NCI-H2081 treated with DMSO at 0.1 percent for 48 hours (cell line): ENCODE data around the gene ISLR.
"Not testable (repeated sequence)": the region's sequence is repeated elsewhere in the genome, so short reads cannot be mapped to it uniquely, and the experiment has no call there.

Experiments
- DNase-seq: peaks from one replicate; lab custom pipeline; 2025; lab: John Stamatoyannopoulos, UW

ISLR gene

GRCh38 chr15:74136814-74137536 is 36.5 kb upstream of the ISLR start:
- DNase-seq = no peak

DNA sequence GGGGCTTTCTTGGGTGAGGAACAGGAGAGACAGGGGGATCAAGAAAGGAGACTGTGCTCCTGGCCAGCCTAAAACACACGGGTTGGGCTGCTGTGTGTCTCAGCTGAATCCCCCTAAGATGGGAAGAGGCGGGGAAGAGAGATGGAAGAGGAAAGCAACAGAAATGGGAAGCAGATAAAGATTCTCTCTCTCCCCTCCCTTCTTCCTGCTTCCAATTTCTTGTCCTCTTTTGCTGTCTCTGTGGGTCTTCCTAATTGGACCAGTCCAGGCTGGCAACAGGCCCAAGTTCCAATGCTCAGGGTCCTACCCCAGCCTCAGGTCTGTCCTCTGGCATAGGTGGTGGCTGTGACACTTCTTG is 36.0 kb upstream of the ISLR start:
- no peak for DNase-seq

GRCh38 chr15:74138642-74139041 is 34.9 kb upstream of the ISLR start:
- DNase-seq = no peak

- DNase-seq = no peak
Observed at GRCh38 chr15:74141591-74141990, 31.9 kb upstream of the ISLR start.

DNA sequence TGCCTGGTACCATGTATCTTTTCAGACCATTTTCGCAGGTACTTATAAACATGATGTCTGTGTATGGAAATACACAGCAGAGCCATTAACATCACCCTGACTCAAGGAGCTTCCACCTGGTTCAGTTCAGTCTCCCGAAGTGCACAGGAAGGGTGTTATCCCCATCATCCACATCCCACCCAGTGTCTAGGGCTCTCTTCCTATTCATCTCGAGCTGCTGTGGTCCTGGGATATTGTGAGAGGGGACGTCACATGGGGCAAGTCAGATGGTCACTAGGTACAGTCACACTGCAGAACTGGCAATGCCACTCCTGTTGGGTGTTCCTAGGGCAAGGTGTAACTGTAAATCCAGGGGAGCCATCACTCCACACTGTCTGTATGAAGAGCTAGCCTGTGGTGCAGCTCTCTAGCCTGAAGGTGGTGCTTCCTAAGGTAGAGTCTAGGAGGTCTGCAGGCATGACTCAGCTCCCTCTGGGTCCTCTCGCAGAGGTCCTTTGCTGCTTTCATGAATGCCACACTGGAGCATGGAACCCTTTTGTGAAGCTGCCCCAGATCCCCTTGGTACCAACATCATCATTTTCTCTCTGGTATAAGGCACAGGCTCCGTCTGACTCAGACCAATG is 29.2 kb upstream of the ISLR start:
- DNase-seq = no peak

GRCh38 chr15:74146277-74146800 is 27.2 kb upstream of the ISLR start:
- no peak for DNase-seq

- no peak for DNase-seq
Observed at GRCh38 chr15:74147051-74147450, 26.5 kb upstream of the ISLR start.

GRCh38 chr15:74155766-74156417 is 17.6 kb upstream of the ISLR start:
- no peak for DNase-seq

DNA sequence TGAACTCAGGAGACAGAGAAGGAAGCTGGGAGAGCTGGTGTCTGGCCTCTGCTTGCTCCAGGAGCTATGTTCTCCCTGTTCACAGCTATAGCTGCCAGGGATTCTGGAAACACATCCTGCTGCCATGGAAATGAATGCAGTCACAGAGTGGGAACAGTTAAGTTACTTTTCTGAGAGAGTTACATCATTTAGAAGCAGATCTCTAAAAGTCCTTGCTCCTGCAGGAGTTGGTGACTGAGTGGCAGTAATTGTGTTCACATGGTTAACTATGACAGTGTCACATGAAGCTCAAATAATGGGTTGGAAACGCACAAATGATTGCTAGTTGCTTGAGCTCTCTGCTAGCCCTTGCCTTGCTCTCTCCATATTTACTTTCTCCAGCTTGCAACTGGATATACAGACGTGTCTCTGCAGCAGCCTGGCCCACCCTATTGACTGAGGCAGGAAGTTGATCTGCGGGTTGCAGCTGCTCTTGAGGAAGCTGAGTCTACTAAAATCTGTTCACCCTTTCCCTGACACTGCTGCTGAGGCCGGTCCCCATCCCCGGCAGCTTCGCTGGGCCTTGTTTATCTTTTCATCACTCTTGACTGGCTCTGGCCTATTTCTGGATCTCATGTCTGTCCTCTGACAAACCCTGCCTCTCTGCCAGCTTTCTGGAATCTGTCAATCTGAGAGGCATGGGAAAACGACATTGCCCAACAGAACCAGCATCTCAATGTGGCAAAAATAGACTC is 16.7 kb upstream of the ISLR start:
- peak; percentile 54 for DNase-seq

DNA sequence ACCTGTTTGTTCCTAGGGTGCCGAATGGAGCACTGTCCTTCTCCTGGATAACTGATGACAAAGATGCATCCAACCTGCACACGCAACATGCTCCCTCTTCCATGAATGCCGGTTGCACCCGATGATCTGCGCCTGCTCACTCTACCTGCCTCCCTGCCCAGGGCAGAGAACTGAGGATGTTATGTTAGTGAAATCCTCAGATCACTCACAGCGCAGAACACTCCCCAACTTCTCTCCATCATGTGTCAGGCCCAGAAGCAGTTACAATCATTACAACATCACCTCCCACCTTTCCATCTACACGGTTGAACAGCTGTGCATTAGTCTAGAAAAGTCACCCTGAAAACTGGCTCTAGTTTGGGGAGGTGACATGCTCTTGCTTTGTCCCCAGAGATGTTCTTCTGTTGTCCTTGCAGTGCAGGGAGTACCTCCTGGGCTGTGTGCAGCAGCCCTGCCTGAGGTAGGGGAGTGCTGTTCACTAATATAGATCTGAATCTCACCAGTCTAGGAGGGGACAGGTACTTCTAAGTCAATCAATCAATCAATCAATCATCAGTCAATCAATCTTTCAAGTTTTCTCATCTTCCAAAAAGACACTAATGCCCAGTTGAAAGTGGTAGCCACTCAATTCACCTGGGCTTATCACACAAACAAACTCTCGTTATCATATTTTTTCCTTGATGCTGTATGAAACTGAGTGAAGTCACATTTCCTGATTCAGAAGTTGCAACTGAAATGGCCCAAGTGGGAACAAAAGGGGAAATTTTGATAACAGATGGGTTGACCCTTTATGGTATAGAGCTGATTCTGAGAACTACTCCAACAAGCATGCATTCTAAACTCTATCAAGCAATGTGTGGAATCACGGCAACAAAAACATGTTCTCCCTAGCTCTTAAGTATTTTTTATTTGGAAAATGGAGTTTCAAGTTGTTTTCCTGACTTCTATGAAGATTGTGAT is 15.4 kb upstream of the ISLR start:
- no peak for DNase-seq

- no peak for DNase-seq
Observed at GRCh38 chr15:74158855-74159650, 14.5 kb upstream of the ISLR start.

DNA sequence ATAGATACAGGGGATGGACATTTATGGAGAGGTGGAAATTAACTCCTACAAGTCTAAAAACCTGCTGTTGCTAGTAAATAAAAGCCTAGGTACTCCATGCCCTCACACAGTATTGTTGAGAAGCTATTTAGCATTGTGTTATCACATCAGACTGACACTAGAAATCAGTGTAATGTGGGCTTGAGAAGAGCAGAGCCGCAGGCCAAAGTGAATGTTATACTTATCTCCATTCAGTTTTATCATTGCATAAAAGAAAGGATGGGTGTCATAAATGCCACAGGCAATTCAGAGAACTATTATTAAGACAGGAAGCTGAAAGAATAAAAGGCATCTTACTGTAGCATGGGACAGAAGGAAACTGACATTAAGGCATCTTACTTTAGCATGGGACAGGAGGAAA is 13.7 kb upstream of the ISLR start:
- no peak for DNase-seq

DNA sequence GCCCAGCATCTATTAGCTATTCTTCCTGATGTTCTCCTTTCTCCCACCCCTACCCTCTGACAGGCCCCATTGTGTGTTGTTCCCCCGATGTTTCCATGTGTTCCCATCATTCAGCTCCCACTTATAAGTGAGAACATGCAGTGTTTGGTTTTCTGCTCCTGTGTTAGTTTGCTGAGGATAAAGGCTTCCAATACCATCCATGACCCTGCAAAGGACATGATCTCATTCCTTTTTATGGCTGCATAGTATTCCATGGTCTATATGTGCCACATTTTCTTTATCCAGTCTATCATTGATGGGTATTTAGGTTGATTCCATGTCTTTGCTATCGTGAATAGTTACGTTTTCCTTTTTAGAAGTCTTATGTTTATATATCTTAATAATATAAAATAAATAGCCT is 13.1 kb upstream of the ISLR start:
- not testable (repeated sequence) for DNase-seq

DNA sequence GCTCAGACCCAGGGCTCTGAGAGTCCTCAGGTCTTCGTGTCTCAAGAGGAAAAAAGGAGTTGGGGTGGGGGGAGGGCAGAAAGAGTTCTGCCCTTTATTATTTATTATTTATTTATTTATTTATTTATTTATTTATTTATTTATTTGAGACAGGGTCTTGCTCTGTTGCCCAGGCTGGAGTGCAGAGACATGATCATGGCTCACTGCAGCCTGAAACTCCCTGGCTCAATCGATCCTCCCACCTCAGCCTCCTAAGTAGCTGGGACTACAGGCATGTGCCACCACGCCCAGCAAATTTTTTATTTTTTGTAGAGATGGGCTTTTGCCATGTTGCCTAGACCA is 11.3 kb upstream of the ISLR start:
- DNase-seq = not testable (repeated sequence)

GRCh38 chr15:74165461-74165860 is 8.0 kb upstream of the ISLR start:
- no peak for DNase-seq

DNA sequence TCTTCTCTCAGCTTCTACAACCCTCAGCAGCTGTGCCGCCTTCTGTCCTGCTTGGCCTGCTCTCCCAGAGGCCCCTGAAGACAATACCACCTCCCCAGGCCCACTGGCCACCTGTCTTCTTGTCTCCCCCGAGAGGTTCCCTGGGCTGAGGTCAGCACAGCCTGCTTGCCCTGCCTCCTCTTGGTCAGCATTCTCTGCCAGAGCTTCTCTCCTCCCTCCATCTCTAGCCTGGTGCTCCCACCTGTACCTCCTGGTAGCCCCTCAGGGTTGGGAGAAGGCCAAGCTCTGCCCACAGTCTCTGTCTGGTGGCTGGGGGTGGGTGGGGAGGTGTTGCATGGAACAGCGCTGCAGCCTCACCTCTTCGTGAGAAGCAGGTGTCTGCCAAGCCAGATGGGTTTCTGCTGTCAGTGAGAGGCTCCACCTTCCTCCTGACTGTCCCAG is 5.6 kb upstream of the ISLR start:
- no peak for DNase-seq

GRCh38 chr15:74168711-74169126 is 4.8 kb upstream of the ISLR start:
- DNase-seq = no peak

- DNase-seq = no peak
Observed at GRCh38 chr15:74170071-74170844, 3.3 kb upstream of the ISLR start.

- DNase-seq = no peak
Observed at GRCh38 chr15:74170875-74171578, 2.5 kb upstream of the ISLR start.
